ENCODE data around the gene C6orf15.

The C6orf15 gene

GRCh38 chr6:31111712-31112111 lies 663 bp downstream of the C6orf15 start:
- Histone ChIP-seq H3K27me3 (no peaks in the 10 kb centered on the region), H3K4me2 (no peak overlapping the region), H3K9me3 (no peaks in the 10 kb centered on the region), H3K36me3 (no peaks in the 10 kb centered on the region), H3K4me1 (no peaks in the 10 kb centered on the region), H3K9ac (no peak overlapping the region), H3K27ac (no peak overlapping the region), H3K4me3 (no peak overlapping the region), H4K20me1 (no peaks in the 10 kb centered on the region)
- no peak for TF ChIP-seq Cebpa-rat (IDR thresholded peaks at IDR 0.05)

GRCh38 chr6:31110825-31111582 lies 1.4 kb downstream of the C6orf15 start:
- H3K4me1 ChIP-seq: no peaks in the 10 kb centered on the region
- no peaks in the 10 kb centered on the region for H3K36me3 ChIP-seq
- no peak overlapping the region for H3K4me3 ChIP-seq
- H3K4me2 ChIP-seq: no peak overlapping the region
- TF ChIP-seq Cebpa-rat (IDR thresholded peaks at IDR 0.05): no peak
- H4K20me1 ChIP-seq: no peaks in the 10 kb centered on the region
- H3K9me3 ChIP-seq: no peaks in the 10 kb centered on the region
- no peak overlapping the region for H3K9ac ChIP-seq
- no peaks in the 10 kb centered on the region for H3K27me3 ChIP-seq
- H3K27ac ChIP-seq: no peak overlapping the region

- H3K4me3 ChIP-seq: no peak overlapping the region
- no peak overlapping the region for H3K27ac ChIP-seq
- no peaks in the 10 kb centered on the region for H4K20me1 ChIP-seq
- no peaks in the 10 kb centered on the region for H3K4me1 ChIP-seq
- no peak for TF ChIP-seq Cebpa-rat (IDR thresholded peaks at IDR 0.05)
- no peaks in the 10 kb centered on the region for H3K36me3 ChIP-seq
- H3K9me3 ChIP-seq: no peaks in the 10 kb centered on the region
- no peak overlapping the region for H3K9ac ChIP-seq
- no peaks in the 10 kb centered on the region for H3K27me3 ChIP-seq
- no peak overlapping the region for H3K4me2 ChIP-seq
Measured at GRCh38 chr6:31107052-31107451, 5.3 kb downstream of the C6orf15 start.

DNA sequence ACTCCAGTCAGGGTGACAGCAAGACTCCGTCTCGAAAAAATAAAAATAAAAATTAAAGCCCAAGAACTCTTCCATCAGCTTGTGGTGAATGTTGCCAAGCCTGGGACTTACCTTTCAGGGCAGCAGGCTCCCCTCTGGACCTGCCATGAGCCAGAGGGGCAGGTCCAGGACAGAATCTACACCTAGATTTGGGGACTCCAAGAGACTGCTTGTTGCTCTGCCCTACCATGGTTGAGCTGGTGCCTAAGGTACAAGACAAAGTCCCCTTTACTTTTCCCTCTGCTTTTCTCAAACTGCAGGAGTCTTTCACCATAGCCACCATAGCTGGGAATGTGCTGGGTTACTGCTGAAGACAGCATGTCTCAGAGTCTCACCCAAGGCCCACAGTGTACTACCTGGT lies 9.2 kb downstream of the C6orf15 start:
- H3K9me3 ChIP-seq: no peaks in the 10 kb centered on the region
- H3K4me3 ChIP-seq: no peak overlapping the region
- no peaks in the 10 kb centered on the region for H4K20me1 ChIP-seq
- no peak overlapping the region for H3K4me2 ChIP-seq
- H3K36me3 ChIP-seq: no peaks in the 10 kb centered on the region
- H3K9ac ChIP-seq: no peak overlapping the region
- TF ChIP-seq Cebpa-rat (IDR thresholded peaks at IDR 0.05): no peak
- H3K27ac ChIP-seq: no peak overlapping the region
- H3K4me1 ChIP-seq: no peaks in the 10 kb centered on the region
- H3K27me3 ChIP-seq: no peaks in the 10 kb centered on the region

GRCh38 chr6:31098449-31098938 lies 13.9 kb downstream of the C6orf15 start:
- Histone ChIP-seq H3K36me3 (no peaks in the 10 kb centered on the region), H4K20me1 (no peaks in the 10 kb centered on the region), H3K9me3 (no peaks in the 10 kb centered on the region), H3K4me3 (no peak overlapping the region), H3K9ac (no peak overlapping the region), H3K27ac (no peak overlapping the region), H3K4me1 (peaks cover 26% of the 10 kb centered on the region), H3K4me2 (no peak overlapping the region), H3K27me3 (no peaks in the 10 kb centered on the region)
- no peak for TF ChIP-seq Cebpa-rat (IDR thresholded peaks at IDR 0.05)

GRCh38 chr6:31096656-31097055 lies 15.7 kb downstream of the C6orf15 start:
- H3K9me3 ChIP-seq: no peaks in the 10 kb centered on the region
- H3K27me3 ChIP-seq: no peaks in the 10 kb centered on the region
- no peak overlapping the region for H3K4me3 ChIP-seq
- H3K9ac ChIP-seq: no peak overlapping the region
- no peak overlapping the region; the same call in 1 of the 2 replicates for H3K4me2 ChIP-seq
- no peaks in the 10 kb centered on the region for H4K20me1 ChIP-seq
- no peak for TF ChIP-seq Cebpa-rat (IDR thresholded peaks at IDR 0.05)
- H3K27ac ChIP-seq: no peak overlapping the region
- peaks cover 28% of the 10 kb centered on the region for H3K4me1 ChIP-seq
- no peaks in the 10 kb centered on the region for H3K36me3 ChIP-seq

DNA sequence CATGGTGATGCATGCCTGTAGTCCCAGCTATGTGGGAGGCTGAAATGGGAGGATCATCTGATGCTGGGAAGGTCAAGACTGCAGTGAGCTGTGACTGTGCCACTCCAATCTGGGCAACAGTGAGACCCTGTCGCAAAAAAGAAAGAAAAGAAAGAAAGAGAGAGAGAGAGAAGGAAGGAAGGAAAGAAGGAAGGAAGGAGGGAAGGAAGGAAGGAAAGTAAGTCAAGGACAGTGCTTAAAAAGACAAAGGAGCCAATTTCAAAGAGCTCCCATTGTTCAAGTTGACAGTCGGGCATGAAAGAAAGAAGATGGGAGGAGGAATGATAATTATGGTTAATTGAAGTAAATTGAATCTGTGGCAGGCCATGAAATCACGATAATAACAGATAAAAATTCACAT lies 16.2 kb downstream of the C6orf15 start:
- Histone ChIP-seq H3K4me1 (peaks cover 33% of the 10 kb centered on the region), H3K27me3 (no peaks in the 10 kb centered on the region), H3K27ac (no peak overlapping the region), H4K20me1 (no peaks in the 10 kb centered on the region), H3K36me3 (no peaks in the 10 kb centered on the region), H3K4me2 (0 out of 2 replicates have a peak overlapping the region, but pooled peaks have one; percentile 15), H3K4me3 (no peak overlapping the region), H3K9ac (no peak overlapping the region), H3K9me3 (no peaks in the 10 kb centered on the region)
- no peak for TF ChIP-seq Cebpa-rat (IDR thresholded peaks at IDR 0.05)

DNA sequence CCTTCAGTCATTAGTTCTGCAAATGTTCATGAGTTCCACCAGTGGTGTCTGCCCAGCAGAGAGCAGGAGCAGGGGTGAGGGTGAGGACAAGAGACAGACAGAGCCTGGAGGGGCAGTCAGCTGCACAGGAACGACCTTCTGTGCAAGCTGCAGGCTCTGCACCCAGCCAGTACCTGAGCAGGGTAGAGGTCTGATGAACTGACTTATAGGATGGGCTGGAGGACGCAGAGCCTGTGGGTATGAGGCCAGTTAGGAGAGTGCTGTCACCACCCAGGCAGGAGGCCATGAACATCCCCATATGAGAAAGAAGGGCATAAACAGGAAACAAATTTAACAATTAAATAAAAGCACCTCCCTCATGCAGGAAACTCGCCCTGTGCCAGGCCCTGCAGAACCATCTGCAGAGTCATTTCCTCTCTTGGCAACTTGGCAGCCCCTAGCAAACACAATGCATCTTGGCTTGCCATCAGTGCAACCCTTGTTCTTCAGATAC lies 17.9 kb downstream of the C6orf15 start:
- Histone ChIP-seq H3K27ac (no peak overlapping the region), H3K27me3 (no peaks in the 10 kb centered on the region), H3K4me1 (peaks cover 36% of the 10 kb centered on the region), H4K20me1 (no peaks in the 10 kb centered on the region), H3K9ac (no peak overlapping the region), H3K4me2 (peak overlapping the region; percentile 64), H3K36me3 (no peaks in the 10 kb centered on the region), H3K4me3 (no peak overlapping the region), H3K9me3 (no peaks in the 10 kb centered on the region)
- TF ChIP-seq Cebpa-rat (IDR thresholded peaks at IDR 0.05): no peak

DNA sequence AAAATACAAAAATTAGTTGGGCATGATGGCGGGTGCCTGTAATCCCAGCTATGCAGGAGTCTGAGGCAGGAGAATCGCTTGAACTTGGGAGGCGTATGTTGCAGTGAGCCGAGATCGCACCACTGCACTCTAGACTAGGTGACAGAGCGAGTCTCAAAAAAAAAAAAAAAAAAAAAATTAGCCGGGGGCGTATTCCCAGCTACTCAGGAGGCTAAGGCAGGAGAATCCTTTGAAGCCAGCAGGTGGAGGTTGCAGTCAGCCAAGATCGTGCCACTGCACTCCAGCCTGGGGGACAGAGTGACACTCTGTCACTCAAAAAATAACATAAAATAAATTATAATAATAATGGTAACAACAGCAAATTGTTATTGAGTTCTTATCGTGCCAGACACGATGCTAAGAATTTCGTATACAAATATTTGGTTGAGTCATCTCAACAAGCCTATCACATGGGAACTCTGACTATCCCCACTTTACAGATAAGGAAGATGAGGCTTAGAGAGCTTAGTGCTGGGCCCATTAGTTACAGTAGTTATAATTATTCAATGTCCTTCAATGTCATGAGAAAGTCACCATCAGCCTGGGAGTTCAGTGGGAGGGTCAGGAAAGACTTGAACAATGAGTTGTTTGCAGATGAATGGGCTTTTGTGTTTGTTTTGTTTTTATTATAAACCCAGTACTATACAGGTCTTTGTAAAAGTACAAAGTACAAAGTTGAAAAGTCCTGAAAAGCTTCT lies 19.4 kb downstream of the C6orf15 start:
- peaks cover 36% of the 10 kb centered on the region for H3K4me1 ChIP-seq
- no peaks in the 10 kb centered on the region for H4K20me1 ChIP-seq
- no peaks in the 10 kb centered on the region for H3K36me3 ChIP-seq
- H3K9ac ChIP-seq: no peak overlapping the region
- no peaks in the 10 kb centered on the region for H3K27me3 ChIP-seq
- no peak overlapping the region for H3K4me3 ChIP-seq
- no peak overlapping the region for H3K4me2 ChIP-seq
- no peaks in the 10 kb centered on the region for H3K9me3 ChIP-seq
- no peak for TF ChIP-seq Cebpa-rat (IDR thresholded peaks at IDR 0.05)
- no peak overlapping the region for H3K27ac ChIP-seq

DNA sequence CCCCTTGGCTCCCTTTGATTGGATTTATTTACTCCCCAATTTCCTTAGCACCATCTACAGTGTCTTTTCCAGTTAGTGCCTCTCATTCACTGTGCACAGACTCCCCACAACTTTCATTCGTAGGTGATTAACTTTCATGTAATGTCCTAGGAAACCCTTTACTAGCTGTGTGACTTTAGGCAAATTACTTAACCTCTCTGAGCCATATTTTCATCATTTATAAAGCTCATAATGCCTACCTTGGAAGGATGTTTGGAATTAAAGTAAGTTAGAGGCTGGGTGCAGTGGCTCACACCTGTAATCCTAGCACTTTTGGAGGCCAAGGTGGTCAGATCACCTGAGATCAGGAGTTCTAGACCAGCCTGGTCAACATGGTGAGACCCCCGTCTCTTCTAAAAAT lies 20.1 kb downstream of the C6orf15 start:
- Histone ChIP-seq H4K20me1 (no peaks in the 10 kb centered on the region), H3K4me1 (peaks cover 32% of the 10 kb centered on the region), H3K4me2 (no peak overlapping the region)

More for the DNA sequence above, 20.1 kb downstream of the C6orf15 start:
- Histone ChIP-seq H3K9me3 (no peaks in the 10 kb centered on the region), H3K4me3 (no peak overlapping the region), H3K27ac (no peak overlapping the region), H3K36me3 (no peaks in the 10 kb centered on the region), H3K9ac (no peak overlapping the region), H3K27me3 (no peaks in the 10 kb centered on the region)
- TF ChIP-seq Cebpa-rat (IDR thresholded peaks at IDR 0.05): no peak

All from BLaER1 (cell line).